HG03103 (cell line): ENCODE measurements around the gene CERS4.
"Not testable (repeated sequence)": the region's sequence is repeated elsewhere in the genome, so short reads cannot be mapped to it uniquely, and the experiment has no call there.

ENCODE experiments used
- ATAC-seq: cut with Tn5 transposase; IDR thresholded peaks from one replicate; pipeline ENCODE4 v1.9.1; 2021; ENCODE audit warnings: low read depth; ENCODE audit not compliant: unreplicated experiment

Gene CERS4, protein sequence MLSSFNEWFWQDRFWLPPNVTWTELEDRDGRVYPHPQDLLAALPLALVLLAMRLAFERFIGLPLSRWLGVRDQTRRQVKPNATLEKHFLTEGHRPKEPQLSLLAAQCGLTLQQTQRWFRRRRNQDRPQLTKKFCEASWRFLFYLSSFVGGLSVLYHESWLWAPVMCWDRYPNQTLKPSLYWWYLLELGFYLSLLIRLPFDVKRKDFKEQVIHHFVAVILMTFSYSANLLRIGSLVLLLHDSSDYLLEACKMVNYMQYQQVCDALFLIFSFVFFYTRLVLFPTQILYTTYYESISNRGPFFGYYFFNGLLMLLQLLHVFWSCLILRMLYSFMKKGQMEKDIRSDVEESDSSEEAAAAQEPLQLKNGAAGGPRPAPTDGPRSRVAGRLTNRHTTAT

GRCh38 chr19:8208922-8209461 lies at the start of gene CERS4:
TSS of gene CERS4 (plus strand) at chr19:8209370. CDS start at chr19:8251077, 41,707 bp downstream.
- ATAC-seq, result peak; percentile 64

- ATAC-seq, result no peak
Observed at GRCh38 chr19:8161135-8161646, 48.0 kb upstream of the CERS4 start.

- no peak for ATAC-seq
Observed at GRCh38 chr19:8163759-8164158, 45.4 kb upstream of the CERS4 start.

GRCh38 chr19:8167985-8168384 lies 41.2 kb upstream of the CERS4 start:
- ATAC-seq, result no peak

DNA sequence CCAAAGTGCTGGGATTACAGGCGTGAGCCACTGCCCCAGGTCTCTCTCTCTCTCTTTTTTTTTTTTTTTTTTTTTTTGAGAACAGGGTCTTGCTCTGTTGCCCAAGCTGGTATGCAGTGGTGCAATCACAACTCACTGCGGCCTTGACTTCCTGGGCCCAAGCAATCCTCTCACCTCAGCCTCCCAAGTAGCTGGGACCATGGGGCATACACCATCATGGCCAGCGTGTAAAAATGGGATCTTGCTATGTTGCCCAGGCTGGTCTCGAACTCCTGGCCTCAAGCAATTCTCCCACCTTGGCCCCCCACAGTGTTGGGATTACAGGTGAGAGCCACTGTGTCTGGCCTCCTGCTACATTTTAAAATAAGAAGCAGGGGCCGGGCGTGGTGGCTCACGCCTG lies 40.6 kb upstream of the CERS4 start:
- no peak for ATAC-seq

DNA sequence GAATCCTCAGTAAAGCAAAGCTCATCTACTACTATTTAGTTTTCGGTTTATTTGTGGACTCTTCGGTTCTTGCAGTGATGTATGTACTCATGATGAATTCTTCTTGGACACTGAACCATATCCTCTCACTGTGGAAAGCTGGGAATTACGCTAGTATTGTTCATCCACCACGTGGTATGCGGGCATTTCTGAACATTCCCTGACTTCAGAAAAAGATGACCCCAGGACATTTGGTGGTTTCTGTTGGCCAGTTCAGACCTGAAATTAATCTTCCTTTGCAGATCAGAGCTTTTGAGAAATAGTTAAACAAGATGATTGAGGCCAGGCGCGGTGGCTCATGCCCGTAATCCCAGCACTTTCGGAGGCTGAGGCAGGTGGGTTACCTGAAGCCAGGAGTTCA lies 34.5 kb upstream of the CERS4 start:
- no peak for ATAC-seq

- ATAC-seq, result no peak
Observed at GRCh38 chr19:8180018-8180417, 29.2 kb upstream of the CERS4 start.

- ATAC-seq, result no peak
Observed at GRCh38 chr19:8184274-8184673, 24.9 kb upstream of the CERS4 start.

- ATAC-seq, result no peak
Observed at GRCh38 chr19:8185343-8186068, 23.7 kb upstream of the CERS4 start.

- ATAC-seq, result no peak
Observed at GRCh38 chr19:8192221-8192820, 16.8 kb upstream of the CERS4 start.

DNA sequence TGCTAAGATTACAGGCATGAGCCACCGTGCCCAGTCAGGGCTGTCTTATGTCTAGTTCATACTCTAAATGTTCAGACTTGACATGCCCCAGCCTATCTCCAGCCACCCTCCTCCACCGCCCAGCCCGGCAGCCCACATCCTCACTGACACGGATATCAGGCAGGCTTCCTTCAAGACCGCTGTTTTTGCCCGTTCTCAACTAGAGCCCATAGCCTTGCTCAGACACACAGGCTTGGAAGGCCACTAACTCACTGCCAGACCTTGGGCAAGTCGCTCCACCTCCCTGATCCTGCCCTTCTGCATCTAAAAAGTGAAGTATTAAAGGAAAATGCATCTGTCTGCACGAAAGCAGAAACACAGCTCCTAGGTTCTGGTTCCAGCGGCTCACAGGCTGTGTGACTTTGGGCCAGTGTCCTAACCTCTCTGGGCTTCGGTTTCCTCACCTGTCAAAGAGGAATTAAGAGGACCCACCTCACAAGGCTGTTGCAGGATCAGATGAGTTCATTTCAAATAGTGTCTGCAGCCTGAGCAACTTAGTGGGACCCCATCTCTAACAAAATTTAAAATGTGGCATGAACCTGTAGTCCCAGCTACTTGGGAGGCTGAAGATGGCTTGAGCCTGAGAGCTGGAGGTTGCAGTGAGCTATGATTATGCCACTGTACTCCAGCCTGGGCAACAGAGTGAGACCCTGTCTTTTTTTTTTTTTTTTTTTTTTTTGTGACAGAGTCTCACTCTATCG lies 14.5 kb upstream of the CERS4 start:
- ATAC-seq, result no peak

DNA sequence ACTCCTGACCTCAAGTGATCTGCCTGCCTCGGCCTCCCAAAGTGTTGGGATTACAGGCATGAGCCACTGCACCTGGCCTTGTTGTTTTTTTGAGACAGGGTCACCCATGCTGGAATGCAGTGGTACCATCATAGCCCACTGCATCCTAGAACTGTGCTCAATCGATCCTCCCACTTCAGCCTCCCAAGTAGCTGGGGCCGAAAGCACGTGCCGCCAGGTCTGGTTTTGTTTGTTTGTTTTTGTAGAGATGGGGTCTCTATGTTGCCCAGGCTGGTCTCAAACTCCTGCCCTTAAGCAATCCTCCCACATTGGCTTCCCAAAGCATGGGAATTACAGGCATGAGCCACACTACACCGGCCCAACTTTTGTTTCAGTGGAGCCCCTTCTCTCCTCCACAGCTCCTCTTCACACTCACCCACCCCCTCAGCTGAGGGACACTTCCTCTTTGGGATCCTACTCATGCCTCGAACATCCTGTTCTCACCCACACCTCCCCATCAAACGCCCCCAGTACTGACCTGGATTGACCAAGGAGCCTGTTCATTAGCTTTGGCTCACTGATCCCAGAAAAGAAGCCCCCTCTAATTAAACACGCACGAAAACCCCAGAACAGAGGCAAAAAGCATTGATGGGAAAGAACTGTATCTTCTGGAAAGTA lies 12.8 kb upstream of the CERS4 start:
- ATAC-seq, result no peak

GRCh38 chr19:8203288-8204120 lies 5.7 kb upstream of the CERS4 start:
- not testable (repeated sequence) for ATAC-seq

DNA sequence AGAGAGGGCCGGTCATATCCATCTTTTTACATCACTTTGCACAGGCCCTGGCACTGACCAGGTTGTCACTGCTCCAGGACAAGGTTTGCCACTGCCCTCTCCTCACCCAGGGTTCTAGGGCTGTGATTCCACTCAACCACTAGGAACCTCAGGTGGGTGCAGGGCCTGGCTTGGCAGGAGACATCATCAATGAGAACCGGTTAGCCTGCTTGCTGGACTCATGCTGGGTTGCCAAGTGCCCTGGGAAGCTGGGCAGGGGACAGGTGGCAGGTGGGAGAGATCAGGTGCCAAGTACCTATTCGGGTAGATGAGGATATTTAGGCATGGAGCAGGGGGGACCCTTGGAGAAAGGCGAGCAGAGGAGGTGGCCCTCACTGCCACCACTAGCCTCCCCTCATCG lies 4.2 kb upstream of the CERS4 start:
- ATAC-seq, result no peak

- no peak for ATAC-seq
Observed at GRCh38 chr19:8206147-8207087, 2.8 kb upstream of the CERS4 start.

DNA sequence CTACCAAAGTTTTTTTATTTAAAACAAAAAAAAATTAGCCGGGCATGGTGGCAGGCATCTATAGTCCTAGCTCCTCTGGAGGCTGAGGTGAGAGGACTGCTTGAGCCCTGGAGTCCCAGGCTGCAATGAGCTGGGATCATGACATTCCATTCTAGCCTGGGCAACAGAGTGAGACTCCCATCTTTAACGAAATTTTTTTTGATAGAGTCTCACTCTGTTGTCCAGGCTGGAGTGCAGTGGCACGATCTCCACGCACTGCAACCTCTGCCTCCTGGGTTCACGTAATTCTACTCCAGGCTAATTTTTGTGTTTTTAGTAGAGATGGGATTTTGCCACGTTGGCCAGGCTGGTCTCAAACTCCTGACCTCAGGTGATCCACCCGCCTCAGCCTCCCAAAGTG lies 1.8 kb upstream of the CERS4 start:
- ATAC-seq, result not testable (repeated sequence)

- ATAC-seq, result peak; percentile 6
Observed at GRCh38 chr19:8208119-8208921, 850 bp upstream of the CERS4 start.
